HG02798 (cell line): Measurements from ENCODE around the gene LEAP2.

ENCODE experiments used
- ATAC-seq: cut with Tn5 transposase; IDR thresholded peaks from one replicate; pipeline ENCODE4 v1.9.1; 2021; ENCODE audit warnings: mild to moderate bottlenecking; ENCODE audit not compliant: unreplicated experiment, poor library complexity

The LEAP2 gene, protein sequence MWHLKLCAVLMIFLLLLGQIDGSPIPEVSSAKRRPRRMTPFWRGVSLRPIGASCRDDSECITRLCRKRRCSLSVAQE

GRCh38 chr5:132873119-132873929 is at the start of gene LEAP2:
TSS of gene LEAP2 (plus strand) at chr5:132873668. CDS start at chr5:132873695, 27 bp downstream.
- ATAC-seq: no peak

GRCh38 chr5:132824426-132824825 is 49.0 kb upstream of the LEAP2 start:
- no peak for ATAC-seq

DNA sequence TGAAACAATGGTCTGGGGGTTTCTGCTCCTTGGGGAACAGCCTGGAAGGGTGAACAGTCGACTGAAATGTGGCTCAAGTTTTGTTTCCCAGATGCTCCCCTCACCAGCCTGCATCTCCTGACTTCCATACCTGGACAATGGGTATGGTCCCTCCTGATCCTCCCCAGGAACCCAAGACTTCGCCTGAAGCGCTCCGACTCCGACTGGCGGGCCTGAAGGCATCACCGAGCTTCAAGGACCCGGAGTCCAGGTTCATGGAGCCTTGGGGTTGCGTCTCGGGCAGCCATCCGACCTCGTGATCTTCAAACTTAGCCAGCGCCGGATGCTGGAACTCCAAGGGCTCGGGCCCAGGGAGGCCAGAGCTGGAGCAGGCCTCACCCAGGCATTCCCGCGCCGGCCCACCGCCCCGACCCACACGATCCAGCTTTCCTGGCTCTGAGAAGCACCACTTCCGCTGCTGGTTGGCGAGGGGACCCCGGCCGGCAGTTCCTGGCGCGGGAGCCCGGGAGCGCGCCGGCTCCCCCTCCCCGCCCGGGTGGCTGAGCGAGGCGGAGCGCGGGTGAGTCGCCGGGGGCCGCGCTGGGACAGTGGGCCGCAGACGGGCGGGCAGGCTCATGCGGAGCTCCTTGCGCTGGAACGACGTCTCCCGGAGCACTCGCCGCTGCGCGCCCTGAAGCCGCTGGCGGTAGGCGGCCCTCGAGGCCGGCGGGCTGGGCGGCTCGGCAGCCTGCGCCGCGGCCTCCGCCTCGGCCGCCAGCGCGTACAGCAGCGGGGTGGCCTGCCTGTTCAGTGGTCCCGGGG is 48.2 kb upstream of the LEAP2 start:
- no peak for ATAC-seq

DNA sequence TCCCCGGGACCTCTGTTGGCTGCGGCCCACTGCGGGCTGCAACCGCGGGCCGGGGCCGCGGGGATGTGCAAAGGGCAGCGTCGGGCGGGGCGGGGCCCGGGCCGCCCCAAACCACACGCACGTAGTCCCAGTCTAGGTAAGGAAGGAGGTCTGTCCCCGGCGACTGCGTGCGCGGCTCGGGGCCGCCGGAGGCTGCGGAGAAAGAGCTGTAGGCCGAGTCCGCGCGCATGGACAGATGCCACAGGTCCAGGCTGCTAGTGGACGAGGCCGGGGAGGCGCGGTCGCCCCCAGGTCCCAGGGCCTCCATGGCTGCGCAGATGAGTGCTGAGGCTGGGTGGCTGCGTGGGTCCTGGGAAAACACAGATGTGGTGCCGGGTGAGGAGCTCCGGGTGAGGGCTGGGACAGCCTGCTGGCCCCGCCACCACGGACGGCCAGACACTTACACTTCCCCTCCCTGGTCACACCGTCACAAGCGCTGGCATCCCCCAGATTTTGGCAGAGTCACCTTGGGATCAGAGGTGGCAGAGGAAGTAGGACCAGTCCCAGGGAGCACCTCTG is 47.6 kb upstream of the LEAP2 start:
- no peak for ATAC-seq

DNA sequence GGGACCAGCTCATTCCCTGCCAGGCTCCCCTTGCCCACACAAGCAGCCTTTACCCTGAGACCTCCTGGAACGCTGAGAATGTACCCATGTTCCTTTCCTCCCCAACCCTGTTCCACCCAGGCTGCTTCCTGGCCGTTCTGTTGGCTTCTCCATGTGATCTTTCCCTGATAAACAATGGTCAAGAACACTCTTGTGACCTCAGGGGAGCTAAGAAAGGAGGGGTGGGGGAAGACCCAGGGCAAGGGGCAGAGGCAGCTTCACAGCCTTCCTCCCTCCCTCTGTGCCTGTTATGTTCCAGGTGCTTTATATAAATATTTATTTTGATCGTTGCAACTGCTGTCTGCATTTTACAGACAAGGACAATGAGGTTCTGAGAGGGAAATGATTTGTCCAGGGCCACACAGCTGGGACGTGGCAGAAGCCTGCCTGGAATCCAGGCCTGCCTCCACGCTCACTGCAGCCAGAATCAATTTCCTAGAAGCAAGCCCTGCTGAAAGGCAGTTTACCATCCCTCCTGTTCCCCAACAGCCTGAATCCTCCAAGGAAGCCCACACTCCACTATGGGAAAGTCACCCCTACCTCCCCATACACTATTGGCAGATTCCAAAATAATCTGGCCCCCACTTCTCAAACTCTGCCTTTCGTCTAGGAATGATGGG is 46.9 kb upstream of the LEAP2 start:
- no peak for ATAC-seq

DNA sequence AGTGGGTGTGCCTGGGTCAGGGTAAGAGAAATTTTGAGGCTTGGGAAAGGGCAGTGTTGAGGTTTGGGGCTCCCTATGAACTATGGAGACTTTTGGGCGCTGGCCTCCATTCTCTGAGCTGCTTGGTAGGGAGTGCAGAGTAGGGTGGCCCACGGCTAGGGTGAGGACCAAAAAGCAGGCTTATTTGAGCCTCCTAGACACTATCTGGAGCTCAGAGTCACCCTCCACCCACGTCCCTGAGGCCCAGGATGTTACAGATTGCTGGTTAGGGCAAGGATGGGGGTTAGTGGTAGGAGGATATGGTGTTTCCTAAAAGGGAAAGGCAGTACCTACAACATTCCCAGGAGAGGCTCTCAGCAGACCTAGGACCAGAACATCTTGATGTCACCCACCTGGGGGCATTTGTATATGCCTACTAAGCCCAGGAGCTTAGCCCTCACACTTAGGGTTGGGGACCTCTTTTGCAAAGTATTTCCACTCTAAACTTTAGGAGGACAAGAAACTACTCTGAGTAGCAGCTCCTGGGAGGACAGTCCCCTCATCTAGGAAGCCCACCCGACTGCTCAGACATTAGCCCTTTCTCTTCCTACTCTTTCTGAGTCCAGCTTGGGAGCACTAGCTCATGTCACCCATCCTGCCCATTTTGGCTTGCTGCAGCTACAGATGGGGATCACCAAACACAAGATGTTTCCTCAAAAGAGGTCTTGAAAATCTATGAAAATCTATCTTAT is 45.4 kb upstream of the LEAP2 start:
- ATAC-seq: no peak

GRCh38 chr5:132828846-132829494 is 44.5 kb upstream of the LEAP2 start:
- ATAC-seq: no peak

- peak; percentile 73 for ATAC-seq
Observed at GRCh38 chr5:132829742-132830435, 43.6 kb upstream of the LEAP2 start.

DNA sequence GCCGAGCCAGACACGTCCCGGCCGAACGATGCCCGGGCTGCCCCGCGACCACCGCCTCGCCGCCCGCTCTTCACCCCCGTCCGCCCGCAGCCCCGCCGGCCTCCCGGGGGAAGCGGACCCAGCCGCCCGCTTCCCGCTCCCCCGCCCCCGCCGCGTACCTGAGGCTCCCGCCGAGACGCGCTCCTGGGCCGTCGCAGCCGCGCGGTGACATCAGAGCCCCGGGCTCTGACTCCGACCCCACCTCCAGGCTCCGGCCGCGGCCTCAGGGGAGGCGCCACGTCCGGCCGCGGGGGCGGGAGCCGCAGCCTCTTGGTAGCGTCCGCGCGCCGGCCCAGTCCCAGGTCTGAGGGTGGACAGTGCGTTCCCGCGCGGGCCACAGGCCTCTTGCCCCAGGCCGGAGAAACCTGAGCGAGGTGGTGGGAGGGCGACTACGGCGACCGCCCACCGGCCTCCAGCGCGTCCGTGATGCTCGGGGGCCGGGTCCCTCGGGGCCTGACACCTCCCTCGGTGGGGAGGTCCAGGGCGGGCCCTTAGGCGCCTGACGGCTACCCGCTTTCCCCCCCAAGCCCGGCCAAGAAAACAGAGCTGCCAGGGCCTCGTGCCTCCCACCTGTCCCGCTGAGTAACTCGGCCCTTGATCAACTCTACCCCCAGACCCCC is 42.9 kb upstream of the LEAP2 start, which contains the start of gene SHROOM1:
TSS of gene SHROOM1 (minus strand) at position 212 of the 659 bp plus-strand sequence. CDS start 4,507 bp downstream, outside the sequence.
- ATAC-seq: peak; percentile 69

- no peak for ATAC-seq
Observed at GRCh38 chr5:132831095-132831860, 42.2 kb upstream of the LEAP2 start.

GRCh38 chr5:132832612-132833011 is 40.9 kb upstream of the LEAP2 start:
- no peak for ATAC-seq

- no peak for ATAC-seq
Observed at GRCh38 chr5:132834057-132834456, 39.4 kb upstream of the LEAP2 start.

DNA sequence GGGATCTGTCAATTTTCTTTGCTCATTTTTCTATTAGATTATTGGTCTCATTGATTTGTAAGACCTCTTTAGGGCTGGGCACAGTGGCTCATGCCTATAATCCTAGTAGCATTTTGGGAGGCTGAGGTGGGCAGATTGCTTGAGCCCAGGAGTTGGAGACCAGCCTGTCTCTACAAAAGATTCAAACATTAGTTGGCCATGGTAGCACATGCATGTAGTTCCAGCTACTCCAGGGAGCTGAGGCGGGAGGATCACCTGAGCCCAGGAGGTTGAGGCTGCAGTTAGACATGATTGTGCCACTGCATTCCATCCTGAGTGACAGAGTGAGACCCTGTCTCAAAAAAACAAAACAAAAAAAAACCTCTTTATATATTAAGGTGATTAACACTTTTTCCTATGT is 36.6 kb upstream of the LEAP2 start:
- ATAC-seq: no peak

GRCh38 chr5:132837868-132838267 is 35.6 kb upstream of the LEAP2 start:
- ATAC-seq: no peak

DNA sequence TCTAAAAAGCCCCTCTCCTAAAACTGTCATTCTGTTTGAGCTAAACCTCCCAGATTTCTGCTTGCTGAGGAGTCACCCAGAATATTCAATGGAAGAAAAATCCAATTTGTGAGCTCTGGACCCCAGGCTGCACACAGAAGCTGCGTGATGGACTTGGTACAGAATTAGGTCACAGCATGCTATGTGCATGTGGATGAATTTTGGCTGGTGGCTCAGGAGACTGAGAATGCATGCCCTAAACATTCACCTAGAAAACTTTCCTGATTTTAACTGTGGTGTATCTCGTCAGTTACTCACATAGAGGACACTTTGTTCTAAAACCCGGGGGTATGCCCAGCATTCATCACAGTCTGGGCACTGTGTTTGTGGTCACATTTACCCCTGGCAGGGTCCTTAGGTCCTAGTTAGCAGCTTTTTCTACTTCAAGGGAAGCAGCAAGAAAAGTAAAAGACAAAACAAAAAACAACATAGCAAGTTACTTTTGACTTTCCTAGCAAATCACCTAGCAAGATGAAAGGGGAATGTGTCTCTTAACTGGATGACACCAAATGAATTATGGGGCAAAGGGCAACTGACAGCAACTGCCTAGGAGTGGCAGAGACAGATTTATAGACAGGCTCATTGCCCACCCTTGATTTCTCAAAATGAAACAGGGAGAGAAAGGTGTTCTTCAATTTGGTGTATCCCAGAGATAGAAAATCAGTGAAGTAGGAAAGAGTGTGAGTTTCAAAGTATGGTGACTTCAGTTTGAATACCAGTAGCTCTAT is 34.8 kb upstream of the LEAP2 start:
- ATAC-seq: no peak

GRCh38 chr5:132839426-132840301 is 33.8 kb upstream of the LEAP2 start:
- ATAC-seq: no peak
